Measurements from ENCODE around the gene HSD11B1. TPM values are rescaled to one million over a fixed set of nuclear protein-coding genes. Genes with fewer than 3 reads are reported as not detected.
A peak's percentile ranks its signal among the peaks of the same experiment; 100 is the strongest.

The HSD11B1 gene
- total RNA-seq, 2 experiments from 2014 or later: 0.33 TPM; not detected in 1

GRCh38 chr1:209710093-209710492 is 5.4 kb downstream of the HSD11B1 start:
- no peaks in the 10 kb centered on the region for H3K27me3 Mint-ChIP-seq
- no peak overlapping the region for H3K27ac ChIP-seq (ENCODE audit: low read depth in 1 of 2, low read length in 2 of 2)
- DNase-seq (peak in 2 of 14 experiments; percentile 17 to 42), ATAC-seq (ENCODE audit: poor library complexity) (no peak)
- peaks cover 23% of the 10 kb centered on the region for H3K4me1 Mint-ChIP-seq (ENCODE audit: low read depth)
- no peaks in the 10 kb centered on the region for H3K36me3 Mint-ChIP-seq (ENCODE audit: low read depth)
- intact Hi-C loops (cut with DNase I, micrococcal nuclease): no loop called here
- peak overlapping the region; percentile 21 for H3K4me3 Mint-ChIP-seq
- POLR2A ChIA-PET: no interaction called here
- peak overlapping the region; percentile 15 for H3K4me3 ChIP-seq (ENCODE audit: low read length)
- no peaks in the 10 kb centered on the region for H3K27me3 ChIP-seq (ENCODE audit: control insufficient read depth in 1 of 2, insufficient read depth in 2 of 2, low read length in 2 of 2)
- no peaks in the 10 kb centered on the region for H3K9me3 ChIP-seq (ENCODE audit: control insufficient read depth in 1 of 2, insufficient read depth in 1 of 2, low read length in 2 of 2)
- CTCF ChIA-PET: no interaction called here
- no peak overlapping the region for H3K27ac Mint-ChIP-seq
- H3K4me1 ChIP-seq (ENCODE audit: insufficient read depth, low read length): no peaks in the 10 kb centered on the region
- TF ChIP-seq, protein P1, sequence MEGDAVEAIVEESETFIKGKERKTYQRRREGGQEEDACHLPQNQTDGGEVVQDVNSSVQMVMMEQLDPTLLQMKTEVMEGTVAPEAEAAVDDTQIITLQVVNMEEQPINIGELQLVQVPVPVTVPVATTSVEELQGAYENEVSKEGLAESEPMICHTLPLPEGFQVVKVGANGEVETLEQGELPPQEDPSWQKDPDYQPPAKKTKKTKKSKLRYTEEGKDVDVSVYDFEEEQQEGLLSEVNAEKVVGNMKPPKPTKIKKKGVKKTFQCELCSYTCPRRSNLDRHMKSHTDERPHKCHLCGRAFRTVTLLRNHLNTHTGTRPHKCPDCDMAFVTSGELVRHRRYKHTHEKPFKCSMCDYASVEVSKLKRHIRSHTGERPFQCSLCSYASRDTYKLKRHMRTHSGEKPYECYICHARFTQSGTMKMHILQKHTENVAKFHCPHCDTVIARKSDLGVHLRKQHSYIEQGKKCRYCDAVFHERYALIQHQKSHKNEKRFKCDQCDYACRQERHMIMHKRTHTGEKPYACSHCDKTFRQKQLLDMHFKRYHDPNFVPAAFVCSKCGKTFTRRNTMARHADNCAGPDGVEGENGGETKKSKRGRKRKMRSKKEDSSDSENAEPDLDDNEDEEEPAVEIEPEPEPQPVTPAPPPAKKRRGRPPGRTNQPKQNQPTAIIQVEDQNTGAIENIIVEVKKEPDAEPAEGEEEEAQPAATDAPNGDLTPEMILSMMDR (IDR thresholded peaks at IDR 0.05): no peak
- H3K9me3 Mint-ChIP-seq: no peaks in the 10 kb centered on the region
- no peaks in the 10 kb centered on the region for H3K36me3 ChIP-seq (ENCODE audit: insufficient read depth, low read length)

DNA sequence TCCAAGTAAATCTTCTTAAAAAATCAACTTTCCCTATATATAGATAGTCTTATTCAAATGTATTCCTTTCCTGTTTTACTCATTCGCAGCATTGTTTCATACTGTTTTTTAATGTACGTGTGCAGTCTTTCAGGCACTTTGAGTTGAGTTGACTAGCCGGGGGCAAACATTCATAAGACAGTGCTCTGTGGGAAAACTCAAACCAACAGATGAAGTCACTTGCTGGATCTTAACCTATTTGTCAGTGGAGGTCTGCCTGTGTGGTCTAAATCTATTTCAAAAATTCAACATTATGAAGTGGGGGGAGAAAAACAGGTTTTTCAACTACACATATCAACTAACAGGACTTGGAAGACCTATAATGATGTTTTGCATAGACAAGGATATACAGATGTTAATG is 6.2 kb downstream of the HSD11B1 start:
- no peak for ATAC-seq (ENCODE audit: poor library complexity)
- no peaks in the 10 kb centered on the region for H3K9me3 Mint-ChIP-seq

DNA sequence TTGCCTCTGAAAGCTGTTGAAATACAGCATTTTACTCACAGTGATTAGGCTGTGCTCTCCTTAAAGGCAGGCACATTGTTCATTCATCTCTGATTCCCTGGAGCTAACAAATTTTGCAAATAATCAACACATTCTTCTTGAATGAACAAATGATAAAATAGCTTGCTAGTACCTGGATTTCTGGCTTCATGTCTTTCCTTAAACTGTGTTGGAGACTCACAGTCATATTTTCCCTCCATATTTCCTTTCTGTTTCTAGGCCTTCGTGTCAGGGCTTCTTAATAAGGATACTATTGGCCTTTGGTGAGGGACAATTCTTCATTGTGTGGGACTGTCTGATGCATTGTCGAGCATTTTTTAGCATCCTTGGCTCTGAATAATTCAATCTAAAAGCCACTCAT is 9.7 kb downstream of the HSD11B1 start:
- DNase-seq (no peak), ATAC-seq (ENCODE audit: poor library complexity) (no peak)
- Mint-ChIP-seq H3K9me3 (peaks cover under 1% of the 10 kb centered on the region), H3K27me3 (no peaks in the 10 kb centered on the region), H3K27ac (no peak overlapping the region), H3K4me3 (no peak overlapping the region), H3K36me3 (ENCODE audit: low read depth) (no peaks in the 10 kb centered on the region), H3K4me1 (ENCODE audit: low read depth) (peaks cover 33% of the 10 kb centered on the region)
- Histone ChIP-seq H3K27ac (ENCODE audit: low read depth in 1 of 2, low read length in 2 of 2) (no peak overlapping the region), H3K36me3 (ENCODE audit: insufficient read depth, low read length) (no peaks in the 10 kb centered on the region), H3K9me3 (ENCODE audit: control insufficient read depth in 1 of 2, insufficient read depth in 1 of 2, low read length in 2 of 2) (no peaks in the 10 kb centered on the region), H3K4me1 (ENCODE audit: insufficient read depth, low read length) (no peaks in the 10 kb centered on the region), H3K27me3 (ENCODE audit: control insufficient read depth in 1 of 2, insufficient read depth in 2 of 2, low read length in 2 of 2) (no peaks in the 10 kb centered on the region), H3K4me3 (ENCODE audit: low read length) (no peak overlapping the region)
- intact Hi-C loops (cut with DNase I, micrococcal nuclease): no loop called here
- ChIA-PET POLR2A (no interaction called here), CTCF (no interaction called here)
- TF ChIP-seq, protein P1 (IDR thresholded peaks at IDR 0.05): no peak

More for the DNA sequence above, 6.2 kb downstream of the HSD11B1 start:
- no peaks in the 10 kb centered on the region for H3K9me3 ChIP-seq (ENCODE audit: control insufficient read depth in 1 of 2, insufficient read depth in 1 of 2, low read length in 2 of 2)
- Mint-ChIP-seq H3K4me1 (ENCODE audit: low read depth) (peaks cover 30% of the 10 kb centered on the region), H3K4me3 (no peak overlapping the region), H3K36me3 (ENCODE audit: low read depth) (no peaks in the 10 kb centered on the region), H3K27me3 (no peaks in the 10 kb centered on the region), H3K27ac (no peak overlapping the region)
- no peak for DNase-seq
- POLR2A ChIA-PET: no interaction called here
- TF ChIP-seq, protein P1 (IDR thresholded peaks at IDR 0.05): no peak
- H3K4me1 ChIP-seq (ENCODE audit: insufficient read depth, low read length): no peaks in the 10 kb centered on the region
- no peak overlapping the region for H3K27ac ChIP-seq (ENCODE audit: low read depth in 1 of 2, low read length in 2 of 2)
- H3K4me3 ChIP-seq (ENCODE audit: low read length): no peak overlapping the region
- CTCF ChIA-PET: no interaction called here
- no peaks in the 10 kb centered on the region for H3K27me3 ChIP-seq (ENCODE audit: control insufficient read depth in 1 of 2, insufficient read depth in 2 of 2, low read length in 2 of 2)
- H3K36me3 ChIP-seq (ENCODE audit: insufficient read depth, low read length): no peaks in the 10 kb centered on the region
- intact Hi-C loops (cut with DNase I, micrococcal nuclease): no loop called here

Measured in CD4-positive, alpha-beta T cell (primary cell).